Neural progenitor cell (in vitro differentiated cells): ENCODE measurements around the gene NELFA.

Experiments used
- EZH2 ChIP-seq: fragments of 200-600 bp; sonication (generic); IDR thresholded peaks from 2 replicates; pipeline ENCODE4 v1.6.1; 2017; ENCODE audit warnings: antibody characterized with exemption, mild to moderate bottlenecking, moderate library complexity
- TF ChIP-seq, protein P1 (sequence below): fragments of 200-600 bp; sonication (generic); IDR thresholded peaks from 2 replicates; pipeline ENCODE4 v1.5.1; 2017; ENCODE audit warnings: antibody characterized with exemption, mild to moderate bottlenecking

DNA sequence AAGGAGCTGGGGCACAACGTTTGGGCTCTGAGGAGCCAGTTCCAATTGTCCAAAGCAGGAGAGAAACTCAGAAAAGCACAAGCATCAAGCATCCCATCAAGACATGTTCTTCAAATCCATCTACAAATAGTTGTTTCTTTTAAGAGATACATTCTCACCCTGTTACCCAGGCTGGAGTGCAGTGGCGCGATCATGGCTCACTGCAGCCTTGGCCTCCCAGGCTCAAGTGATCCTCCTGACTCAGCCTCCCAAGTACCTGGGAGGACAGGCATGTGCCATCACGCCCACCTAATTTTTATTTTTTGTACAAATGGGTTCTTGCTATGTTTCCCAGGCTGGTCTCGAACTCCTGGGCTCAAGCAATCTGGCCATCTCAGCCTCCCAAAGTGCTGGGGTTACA lies 18.1 kb downstream of the NELFA start:
- TF ChIP-seq, protein P1, sequence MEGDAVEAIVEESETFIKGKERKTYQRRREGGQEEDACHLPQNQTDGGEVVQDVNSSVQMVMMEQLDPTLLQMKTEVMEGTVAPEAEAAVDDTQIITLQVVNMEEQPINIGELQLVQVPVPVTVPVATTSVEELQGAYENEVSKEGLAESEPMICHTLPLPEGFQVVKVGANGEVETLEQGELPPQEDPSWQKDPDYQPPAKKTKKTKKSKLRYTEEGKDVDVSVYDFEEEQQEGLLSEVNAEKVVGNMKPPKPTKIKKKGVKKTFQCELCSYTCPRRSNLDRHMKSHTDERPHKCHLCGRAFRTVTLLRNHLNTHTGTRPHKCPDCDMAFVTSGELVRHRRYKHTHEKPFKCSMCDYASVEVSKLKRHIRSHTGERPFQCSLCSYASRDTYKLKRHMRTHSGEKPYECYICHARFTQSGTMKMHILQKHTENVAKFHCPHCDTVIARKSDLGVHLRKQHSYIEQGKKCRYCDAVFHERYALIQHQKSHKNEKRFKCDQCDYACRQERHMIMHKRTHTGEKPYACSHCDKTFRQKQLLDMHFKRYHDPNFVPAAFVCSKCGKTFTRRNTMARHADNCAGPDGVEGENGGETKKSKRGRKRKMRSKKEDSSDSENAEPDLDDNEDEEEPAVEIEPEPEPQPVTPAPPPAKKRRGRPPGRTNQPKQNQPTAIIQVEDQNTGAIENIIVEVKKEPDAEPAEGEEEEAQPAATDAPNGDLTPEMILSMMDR, result no peak
- no peak for TF ChIP-seq EZH2
